Activated CD8-positive, alpha-beta memory T cell treated with anti-CD3 and anti-CD28 coated beads, Interleukin-2, amount 50 U/mL, for 24 hours (primary cell): ENCODE results near the gene PIGN.

ENCODE experiments used
- DNase-seq: peaks from one replicate; pipeline ENCODE4 v3.0.0-alpha.2; 2020; ENCODE audit errors: extremely low read depth

The PIGN gene

DNA sequence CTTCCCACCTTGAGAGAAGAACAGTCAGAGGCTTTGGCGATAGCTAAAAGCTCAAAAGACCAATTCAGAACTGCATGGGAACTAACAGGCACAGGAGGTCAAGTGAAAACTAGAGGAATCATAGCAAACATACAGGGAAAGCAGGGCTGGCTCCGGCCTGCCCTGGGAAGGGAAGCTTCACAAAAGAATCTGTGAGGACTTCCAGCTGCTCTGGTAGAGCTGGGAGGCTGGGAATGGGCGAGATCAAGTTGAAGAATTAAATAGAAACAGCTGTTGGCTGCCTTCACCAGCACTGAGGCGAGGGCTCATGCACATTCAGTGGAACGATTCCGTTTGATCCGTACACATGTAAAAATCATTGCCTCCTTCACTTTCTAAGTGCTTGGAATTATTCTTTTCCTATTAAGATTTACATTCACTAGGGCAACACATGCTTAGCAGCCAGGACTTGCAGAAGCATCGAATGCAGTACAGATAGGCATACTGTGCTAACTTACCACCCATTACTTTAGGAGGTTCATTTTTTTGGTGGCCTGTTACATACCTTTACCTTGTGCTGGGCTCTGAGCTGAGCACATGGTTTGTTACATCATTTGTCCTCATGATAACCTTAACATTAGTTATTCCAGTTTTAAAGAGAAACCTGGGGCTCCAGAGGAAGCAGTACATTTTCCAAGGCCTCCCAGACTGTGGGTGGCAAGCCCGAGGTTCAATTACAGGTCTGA, 168.7 kb downstream of the PIGN start:
- DNase-seq = no peak

DNA sequence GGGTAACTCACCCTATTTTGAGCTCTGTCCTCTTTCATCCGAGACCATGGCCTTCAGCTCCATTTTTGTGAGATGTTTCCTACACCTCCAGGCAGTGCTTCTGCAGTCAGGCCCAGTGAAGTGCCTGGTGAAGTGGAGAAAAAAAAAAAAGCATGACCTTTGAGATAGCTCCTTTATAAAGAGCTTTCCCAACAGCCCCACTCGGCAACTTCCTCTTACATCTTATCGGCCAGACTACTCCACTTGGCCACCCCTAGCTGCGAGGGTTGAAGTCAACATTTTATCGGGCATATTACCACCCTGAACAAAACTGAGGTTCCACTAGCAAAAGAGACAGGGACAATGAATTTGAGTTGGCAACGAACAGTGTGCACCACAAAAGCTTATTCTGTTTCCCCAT, 169.2 kb downstream of the PIGN start:
- no peak for DNase-seq

- DNase-seq = no peak
Observed at GRCh38 chr18:62011416-62011815, 175.4 kb downstream of the PIGN start.

- no peak for DNase-seq
Observed at GRCh38 chr18:62009521-62009920, 177.3 kb downstream of the PIGN start.

- no peak for DNase-seq
Observed at GRCh38 chr18:62001396-62001795, 185.5 kb downstream of the PIGN start.

DNA sequence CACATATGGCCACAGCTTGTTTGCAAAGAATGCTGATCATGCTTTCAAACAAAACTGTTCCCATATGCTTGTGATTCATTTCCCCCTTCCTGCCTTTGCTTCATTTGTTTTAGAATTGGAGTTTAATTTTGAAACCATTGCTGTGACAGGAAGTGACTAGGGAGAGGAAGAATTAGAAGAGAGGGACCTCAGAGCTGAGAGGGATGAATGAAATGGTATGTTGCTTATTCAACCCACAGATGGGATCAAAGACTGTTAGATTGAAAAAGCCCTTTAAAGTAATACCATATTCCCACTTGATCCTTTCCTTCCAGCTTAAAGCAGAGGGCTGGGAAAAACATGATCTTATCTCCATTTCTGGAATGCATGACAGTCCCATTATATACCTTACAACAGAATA, 187.9 kb downstream of the PIGN start:
- no peak for DNase-seq

DNA sequence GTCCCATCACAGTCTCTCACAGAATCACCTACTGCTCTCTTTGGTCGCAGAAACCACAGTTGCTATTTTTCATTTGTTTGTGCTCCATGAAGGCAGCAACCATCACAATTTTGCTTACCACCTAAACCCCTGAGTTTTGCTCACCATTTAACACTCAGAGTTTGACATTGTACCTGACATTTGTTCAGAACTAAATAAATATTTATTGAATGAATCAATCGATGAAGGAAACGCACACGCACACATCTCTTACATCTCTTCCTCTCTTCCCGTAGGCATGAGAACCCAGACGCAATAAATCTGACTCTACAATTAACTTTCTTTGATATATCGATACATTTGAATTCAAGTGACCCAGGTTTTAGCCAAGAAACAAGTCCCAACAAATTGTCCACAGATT, 188.5 kb downstream of the PIGN start:
- DNase-seq = no peak

DNA sequence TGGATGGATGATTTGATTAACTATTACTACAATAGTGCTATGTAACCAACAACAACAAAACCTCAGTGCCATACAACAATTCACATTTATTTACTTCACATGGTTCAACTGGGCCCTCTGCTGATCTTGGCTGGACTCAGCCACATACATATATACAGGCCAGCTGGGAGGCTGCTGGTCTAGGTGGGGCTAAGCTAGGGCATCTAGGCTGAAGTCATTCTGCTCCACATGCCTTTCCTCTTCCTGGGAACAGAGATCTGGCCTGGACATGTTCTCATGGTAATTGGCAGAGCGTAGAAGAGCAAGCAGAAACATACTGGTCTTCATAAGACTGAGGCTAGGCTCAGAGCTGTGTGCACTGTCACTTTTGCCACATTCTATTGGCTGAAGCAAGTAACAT, 191.2 kb downstream of the PIGN start:
- no peak for DNase-seq

GRCh38 chr18:61993831-61994230, 193.0 kb downstream of the PIGN start:
- DNase-seq = no peak

- no peak for DNase-seq
Observed at GRCh38 chr18:61992923-61993322, 193.9 kb downstream of the PIGN start.

DNA sequence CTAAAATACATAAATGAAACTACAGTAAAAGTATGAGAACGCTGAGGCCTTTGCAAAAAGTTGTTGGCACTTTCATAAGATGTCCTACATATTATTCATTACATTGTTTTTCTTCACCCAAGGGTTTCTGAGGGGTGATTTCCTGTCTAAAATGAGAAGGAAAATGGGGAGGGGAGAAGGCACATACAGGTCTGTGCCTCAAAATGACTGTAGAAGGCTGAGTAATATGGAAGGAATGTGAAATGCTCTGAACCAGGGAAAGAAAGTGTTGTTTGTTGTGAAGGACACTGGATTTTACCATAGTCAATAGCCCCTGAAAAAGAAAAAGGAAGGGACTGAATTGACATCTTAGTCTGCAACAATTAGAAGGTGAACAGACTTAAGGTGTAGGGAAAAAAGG, 194.6 kb downstream of the PIGN start:
- no peak for DNase-seq

GRCh38 chr18:61991836-61992235, 195.0 kb downstream of the PIGN start:
- no peak for DNase-seq

DNA sequence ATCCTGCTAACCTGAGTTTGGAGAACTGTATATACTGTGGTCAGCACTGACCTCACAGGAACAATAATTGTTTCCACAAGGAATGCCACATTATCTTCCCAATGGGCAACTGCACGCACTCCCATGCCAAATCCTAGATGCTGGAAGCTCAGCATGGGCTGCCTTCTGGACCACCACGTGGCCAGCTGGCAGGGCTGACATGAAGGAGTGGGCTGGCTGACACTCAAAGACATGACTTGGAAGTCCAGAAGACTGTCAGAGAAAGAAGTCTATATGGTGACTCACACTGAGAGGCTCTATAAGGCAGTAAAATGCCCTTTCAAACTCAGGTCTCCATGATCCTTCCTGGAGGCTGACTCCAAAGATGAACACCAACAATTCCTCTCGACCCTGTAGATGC, 195.7 kb downstream of the PIGN start:
- DNase-seq = no peak
